Kidney epithelial cell (primary cell): ENCODE results near the gene KRT71. TPM values are rescaled to one million over a fixed set of nuclear protein-coding genes. Genes with fewer than 3 reads are reported as not detected.

Experiments used
- DNase-seq: peaks from one replicate; pipeline ENCODE4 v3.0.0-alpha.2; 2010; ENCODE audit warnings: low read depth
- H3K27me3 ChIP-seq: 2 replicates; pipeline ENCODE4 v1.6.0; 2011; ENCODE audit warnings: low read length; ENCODE audit not compliant: control insufficient read depth, insufficient read depth
- H3K36me3 ChIP-seq: 2 replicates; pipeline ENCODE4 v1.5.1; 2011; ENCODE audit warnings: low read length; ENCODE audit not compliant: control insufficient read depth, insufficient read depth
- H3K4me3 ChIP-seq: 2 replicates; pipeline ENCODE4 v1.5.1; 2011; ENCODE audit warnings: low read depth, mild to moderate bottlenecking, control low read depth, low read length
- CTCF ChIP-seq: IDR thresholded peaks from 2 replicates; pipeline ENCODE4 v1.5.1; 2011; ENCODE audit warnings: mild to moderate bottlenecking, moderate library complexity, low read length, control low read depth, inconsistent platforms; ENCODE audit not compliant: insufficient read depth, poor library complexity, severe bottlenecking
- total RNA-seq: library from RNA; depleted of rRNA; stranded (reverse); fragments of >200 nt; gene quantifications from 2 replicates; pipeline ENCODE4 v1.2.3, GENCODE V29; 2015

KRT71 gene
- total RNA-seq, 1 donor from 2014 or later: not detected

- no peak for DNase-seq
- TF ChIP-seq CTCF: no peak
These were observed 27.1 kb downstream of the KRT71 start for GRCh38 chr12:52525661-52526499.

GRCh38 chr12:52524898-52525591, 27.9 kb downstream of the KRT71 start:
- peaks cover 17% of the 10 kb centered on the region for H3K27me3 ChIP-seq
- H3K4me3 ChIP-seq: no peak overlapping the region
- no peaks in the 10 kb centered on the region for H3K36me3 ChIP-seq
- no peak for DNase-seq
- no peak for TF ChIP-seq CTCF

More at GRCh38 chr12:52525661-52526499, 27.1 kb downstream of the KRT71 start:
- Histone ChIP-seq H3K4me3 (no peak overlapping the region), H3K36me3 (no peaks in the 10 kb centered on the region), H3K27me3 (peaks cover 11% of the 10 kb centered on the region)

- H3K36me3 ChIP-seq: no peaks in the 10 kb centered on the region
- DNase-seq: no peak
- no peak overlapping the region for H3K4me3 ChIP-seq
- peaks cover 18% of the 10 kb centered on the region for H3K27me3 ChIP-seq
- TF ChIP-seq CTCF: no peak
These were observed 28.6 kb downstream of the KRT71 start for GRCh38 chr12:52524241-52524897.

GRCh38 chr12:52523824-52524223, 29.1 kb downstream of the KRT71 start:
- H3K4me3 ChIP-seq: no peak overlapping the region
- DNase-seq: no peak

More at GRCh38 chr12:52523824-52524223, 29.1 kb downstream of the KRT71 start:
- TF ChIP-seq CTCF: no peak
- Histone ChIP-seq H3K36me3 (no peaks in the 10 kb centered on the region), H3K27me3 (peaks cover 18% of the 10 kb centered on the region)
